Coronary artery (tissue), 2 donors: ENCODE data around the gene PEF1.

ENCODE experiments used
- DNase-seq: peaks from one replicate; pipeline ENCODE4 v3.0.0-alpha.2; 2017; ENCODE audit warnings: low spot score
- H3K27ac ChIP-seq, 2 donors: fragments of 200-600 bp; sonication (generic); one replicate each; pipeline ENCODE4 v1.5.1; 2016 to 2019
- H3K4me3 ChIP-seq: fragments of 200-600 bp; sonication (generic); 2 replicates; pipeline ENCODE4 v1.5.1; 2016; ENCODE audit warnings: mild to moderate bottlenecking, moderate library complexity
- TF ChIP-seq, protein P1 (sequence below): fragments of 200-600 bp; sonication (generic); IDR thresholded peaks from one replicate; pipeline ENCODE4 v1.5.1; 2019; ENCODE audit warnings: antibody characterized with exemption

PEF1 gene

DNA sequence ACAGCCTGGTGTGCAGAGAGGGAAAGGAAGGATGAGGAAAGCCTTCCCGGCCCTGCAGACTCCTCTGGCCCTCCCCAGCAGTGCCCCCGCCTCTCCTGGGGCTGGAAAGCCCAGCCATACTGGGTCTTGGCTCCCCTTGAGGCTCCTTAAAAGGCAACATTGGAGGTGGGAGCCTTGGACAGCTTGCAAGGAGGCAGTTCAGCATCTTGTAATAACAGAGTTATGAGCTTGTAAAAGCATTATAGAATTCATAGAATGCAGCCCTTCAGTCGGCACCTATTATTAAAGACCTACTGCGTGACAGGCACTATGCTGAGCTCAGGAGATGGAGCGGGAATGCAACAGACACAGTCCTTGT, 64.2 kb downstream of the PEF1 start:
- peak; percentile 92 for DNase-seq
- Histone ChIP-seq H3K27ac (peak overlapping the region; percentile 95 to 99), H3K4me3 (peak overlapping the region; percentile 91)
- TF ChIP-seq, protein P1, sequence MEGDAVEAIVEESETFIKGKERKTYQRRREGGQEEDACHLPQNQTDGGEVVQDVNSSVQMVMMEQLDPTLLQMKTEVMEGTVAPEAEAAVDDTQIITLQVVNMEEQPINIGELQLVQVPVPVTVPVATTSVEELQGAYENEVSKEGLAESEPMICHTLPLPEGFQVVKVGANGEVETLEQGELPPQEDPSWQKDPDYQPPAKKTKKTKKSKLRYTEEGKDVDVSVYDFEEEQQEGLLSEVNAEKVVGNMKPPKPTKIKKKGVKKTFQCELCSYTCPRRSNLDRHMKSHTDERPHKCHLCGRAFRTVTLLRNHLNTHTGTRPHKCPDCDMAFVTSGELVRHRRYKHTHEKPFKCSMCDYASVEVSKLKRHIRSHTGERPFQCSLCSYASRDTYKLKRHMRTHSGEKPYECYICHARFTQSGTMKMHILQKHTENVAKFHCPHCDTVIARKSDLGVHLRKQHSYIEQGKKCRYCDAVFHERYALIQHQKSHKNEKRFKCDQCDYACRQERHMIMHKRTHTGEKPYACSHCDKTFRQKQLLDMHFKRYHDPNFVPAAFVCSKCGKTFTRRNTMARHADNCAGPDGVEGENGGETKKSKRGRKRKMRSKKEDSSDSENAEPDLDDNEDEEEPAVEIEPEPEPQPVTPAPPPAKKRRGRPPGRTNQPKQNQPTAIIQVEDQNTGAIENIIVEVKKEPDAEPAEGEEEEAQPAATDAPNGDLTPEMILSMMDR = no peak
